Panc1 (cell line): Measurements from ENCODE around the gene SLCO3A1. TPM values are rescaled to one million over a fixed set of nuclear protein-coding genes. Genes with fewer than 3 reads are reported as not detected.

Source experiments
- ATAC-seq: fragments of 200-7000 bp; cut with Tn5 transposase; 2 replicates; pipeline ENCODE4 v1.9.1; 2020; ENCODE audit warnings: mild to moderate bottlenecking, moderate library complexity
- BruUV-seq: library from RNA; stranded (reverse); fragments of 400-500 nt; replicated peaks from 2 replicates; lab custom pipeline; 2021; lab: Mats Ljungman, UMichigan
- CTCF ChIA-PET: fragments of 300-600 bp; sonication (Branson Sonifier 250); formaldehyde crosslinking; loops from one replicate; lab custom pipeline; 2022; ENCODE audit warnings: antibody characterized with exemption; lab: Charles Lee
- POLR2A ChIA-PET: fragments of 300-600 bp; sonication (Branson Sonifier 250); formaldehyde crosslinking; loops from one replicate; lab custom pipeline; 2022; ENCODE audit warnings: antibody characterized with exemption; lab: Charles Lee
- DNase-seq: peaks from one replicate; pipeline ENCODE4 v3.0.0-alpha.2; 2010; ENCODE audit warnings: low read depth, low spot score
- H3K27ac ChIP-seq: 2 replicates; pipeline ENCODE4 v1.5.1; 2011; ENCODE audit warnings: mild to moderate bottlenecking, low read length, inconsistent platforms
- H3K27me3 ChIP-seq: fragments of 200-500 bp; sonication (Bioruptor generic); 2 replicates; pipeline ENCODE4 v1.6.0; 2014; ENCODE audit warnings: low read length, inconsistent platforms; ENCODE audit not compliant: control insufficient read depth, insufficient read depth
- H3K36me3 ChIP-seq: fragments of 200-500 bp; sonication (Bioruptor generic); 2 replicates; pipeline ENCODE4 v1.5.1; 2014; ENCODE audit warnings: inconsistent platforms, mild to moderate bottlenecking, low read length, moderate library complexity; ENCODE audit not compliant: control insufficient read depth, insufficient read depth
- H3K4me1 ChIP-seq: 2 replicates; pipeline ENCODE4 v1.5.1; 2011; ENCODE audit warnings: inconsistent platforms, mild to moderate bottlenecking, low read length, moderate library complexity; ENCODE audit not compliant: control insufficient read depth, insufficient read depth
- H3K4me3 ChIP-seq, 2 experiments: 2 replicates each; pipeline ENCODE4 v1.5.1; 2011 to 2012; ENCODE audit warnings: low read depth in 2 of 2, low read length in 2 of 2, mild to moderate bottlenecking in 2 of 2, inconsistent platforms in 1 of 2, moderate library complexity in 1 of 2
- H3K9me3 ChIP-seq: fragments of 200-500 bp; sonication (Bioruptor generic); 2 replicates; pipeline ENCODE4 v1.5.1; 2014; ENCODE audit warnings: low read depth, mild to moderate bottlenecking, inconsistent platforms, low read length, moderate library complexity; ENCODE audit not compliant: control insufficient read depth, insufficient read depth
- CTCF ChIP-seq: fragments of 450-650 bp; IDR thresholded peaks from 2 replicates; pipeline ENCODE4 v1.5.1; 2017; ENCODE audit warnings: mild to moderate bottlenecking
- POLR2AphosphoS5 ChIP-seq: IDR thresholded peaks from 2 replicates; pipeline ENCODE4 v1.6.1; 2012; ENCODE audit warnings: mild to moderate bottlenecking, low read depth, low read length, moderate library complexity
- SIN3A ChIP-seq: IDR thresholded peaks from 2 replicates; pipeline ENCODE4 v1.6.1; 2012; ENCODE audit warnings: low read depth, mild to moderate bottlenecking, low read length, moderate library complexity, borderline replicate concordance; ENCODE audit not compliant: insufficient read depth
- TCF7L2 ChIP-seq: IDR thresholded peaks from 2 replicates; pipeline ENCODE4 v1.6.1; 2011; ENCODE audit warnings: mild to moderate bottlenecking, low read depth, low read length, inconsistent platforms
- in situ Hi-C: cut with HindIII; loops from 2 replicates; pipeline ENCODE4 v1.10.0; 2016; ENCODE audit warnings: low sequenced_read_pairs, low pct_unique_long_range_greater_than_20kb
- intact Hi-C: fragments of 100-400 bp; cut with micrococcal nuclease; formaldehyde crosslinking; loops from one replicate; pipeline ENCODE4 v1.10.0; 2022; ENCODE audit not compliant: unreplicated experiment
- total RNA-seq: library from RNA; stranded (reverse); gene quantifications from one replicate; pipeline ENCODE4 v1.2.1, GENCODE V29; 2021; ENCODE audit not compliant: unreplicated experiment
- TF ChIP-seq, protein P1 (sequence below), 2 experiments: IDR thresholded peaks; 2 replicates each; pipeline ENCODE4 v1.6.1; 2011 to 2012; ENCODE audit warnings: low read depth in 2 of 2, control low read depth in 1 of 2, low read length in 1 of 2, mild to moderate bottlenecking in 1 of 2, moderate library complexity in 1 of 2; ENCODE audit not compliant: insufficient read depth in 1 of 2

SLCO3A1 gene
- total RNA-seq, 1 experiment from 2014 or later: 20.6 TPM

- Histone ChIP-seq H3K27ac (no peak overlapping the region), H3K4me1 (no peaks in the 10 kb centered on the region), H3K36me3 (no peaks in the 10 kb centered on the region), H3K9me3 (no peaks in the 10 kb centered on the region), H3K27me3 (no peaks in the 10 kb centered on the region), H3K4me3 (no peak overlapping the region)
- TF ChIP-seq TCF7L2 (no peak), SIN3A (no peak), CTCF (no peak), POLR2AphosphoS5 (no peak)
- TF ChIP-seq, protein P1, sequence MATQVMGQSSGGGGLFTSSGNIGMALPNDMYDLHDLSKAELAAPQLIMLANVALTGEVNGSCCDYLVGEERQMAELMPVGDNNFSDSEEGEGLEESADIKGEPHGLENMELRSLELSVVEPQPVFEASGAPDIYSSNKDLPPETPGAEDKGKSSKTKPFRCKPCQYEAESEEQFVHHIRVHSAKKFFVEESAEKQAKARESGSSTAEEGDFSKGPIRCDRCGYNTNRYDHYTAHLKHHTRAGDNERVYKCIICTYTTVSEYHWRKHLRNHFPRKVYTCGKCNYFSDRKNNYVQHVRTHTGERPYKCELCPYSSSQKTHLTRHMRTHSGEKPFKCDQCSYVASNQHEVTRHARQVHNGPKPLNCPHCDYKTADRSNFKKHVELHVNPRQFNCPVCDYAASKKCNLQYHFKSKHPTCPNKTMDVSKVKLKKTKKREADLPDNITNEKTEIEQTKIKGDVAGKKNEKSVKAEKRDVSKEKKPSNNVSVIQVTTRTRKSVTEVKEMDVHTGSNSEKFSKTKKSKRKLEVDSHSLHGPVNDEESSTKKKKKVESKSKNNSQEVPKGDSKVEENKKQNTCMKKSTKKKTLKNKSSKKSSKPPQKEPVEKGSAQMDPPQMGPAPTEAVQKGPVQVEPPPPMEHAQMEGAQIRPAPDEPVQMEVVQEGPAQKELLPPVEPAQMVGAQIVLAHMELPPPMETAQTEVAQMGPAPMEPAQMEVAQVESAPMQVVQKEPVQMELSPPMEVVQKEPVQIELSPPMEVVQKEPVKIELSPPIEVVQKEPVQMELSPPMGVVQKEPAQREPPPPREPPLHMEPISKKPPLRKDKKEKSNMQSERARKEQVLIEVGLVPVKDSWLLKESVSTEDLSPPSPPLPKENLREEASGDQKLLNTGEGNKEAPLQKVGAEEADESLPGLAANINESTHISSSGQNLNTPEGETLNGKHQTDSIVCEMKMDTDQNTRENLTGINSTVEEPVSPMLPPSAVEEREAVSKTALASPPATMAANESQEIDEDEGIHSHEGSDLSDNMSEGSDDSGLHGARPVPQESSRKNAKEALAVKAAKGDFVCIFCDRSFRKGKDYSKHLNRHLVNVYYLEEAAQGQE (IDR thresholded peaks at IDR 0.05; ENCODE audit: insufficient read depth in 1 of 2, low read depth in 2 of 2, low read length in 1 of 2): no peak
- BruUV-seq: no TSS peak
- DNase-seq (no peak), ATAC-seq (no peak)
- in situ Hi-C loops (no loop called here), intact Hi-C loops (no loop called here)
- ChIA-PET POLR2A (no interaction called here), CTCF (no interaction called here)
Observed at GRCh38 chr15:92165001-92165346, 311.5 kb downstream of the SLCO3A1 start.

- TF ChIP-seq TCF7L2 (no peak), POLR2AphosphoS5 (no peak), CTCF (no peak), SIN3A (no peak)
- TF ChIP-seq, protein P1 (IDR thresholded peaks at IDR 0.05; ENCODE audit: insufficient read depth in 1 of 2, low read depth in 2 of 2, low read length in 1 of 2): no peak
- H3K4me3 ChIP-seq: no peak overlapping the region
- BruUV-seq: no TSS peak
- no peaks in the 10 kb centered on the region for H3K36me3 ChIP-seq
- in situ Hi-C loops (no loop called here), intact Hi-C loops (no loop called here)
- no peaks in the 10 kb centered on the region for H3K27me3 ChIP-seq
- H3K9me3 ChIP-seq: no peaks in the 10 kb centered on the region
- CTCF ChIA-PET: no interaction called here
- DNase-seq: no peak
- no peak for ATAC-seq
- no peaks in the 10 kb centered on the region for H3K4me1 ChIP-seq
- POLR2A ChIA-PET: no interaction called here
- no peak overlapping the region for H3K27ac ChIP-seq
Observed at GRCh38 chr15:92166029-92166428, 312.5 kb downstream of the SLCO3A1 start.
